Memory B cell (primary cell): ENCODE data around the gene EFR3B.

Experiments
- ATAC-seq: fragments of 150-1000 bp; cut with Tn5 transposase; 2 replicates; pipeline ENCODE4 v1.10.0; 2021; ENCODE audit warnings: low read depth, mild to moderate bottlenecking, moderate library complexity
- DNase-seq, 2 donors: peaks; one replicate each; pipeline ENCODE4 v3.0.0; 2022; ENCODE audit warnings: low spot score in 2 of 2
- H3K27ac Mint-ChIP-seq: one replicate; pipeline ENCODE4 v1.8.0; 2022; ENCODE audit warnings: mild to moderate bottlenecking, moderate library complexity, mixed read lengths
- H3K27me3 Mint-ChIP-seq: one replicate; pipeline ENCODE4 v1.8.0; 2022; ENCODE audit warnings: mixed read lengths
- H3K36me3 Mint-ChIP-seq: one replicate; pipeline ENCODE4 v1.8.0; 2022; ENCODE audit warnings: mild to moderate bottlenecking, mixed read lengths
- H3K4me1 Mint-ChIP-seq: one replicate; pipeline ENCODE4 v1.8.0; 2022; ENCODE audit warnings: mixed read lengths
- H3K4me3 Mint-ChIP-seq: one replicate; pipeline ENCODE4 v1.8.0; 2022; ENCODE audit warnings: mild to moderate bottlenecking, moderate library complexity, mixed read lengths
- H3K9me3 Mint-ChIP-seq: one replicate; pipeline ENCODE4 v1.8.0; 2022; ENCODE audit warnings: mixed read lengths

Gene EFR3B

GRCh38 chr2:25025229-25026007, 16.5 kb upstream of the EFR3B start:
- Mint-ChIP-seq H3K4me1 (no peaks in the 10 kb centered on the region), H3K4me3 (no peak overlapping the region), H3K36me3 (no peaks in the 10 kb centered on the region), H3K27ac (no peak overlapping the region), H3K27me3 (peaks cover 15% of the 10 kb centered on the region), H3K9me3 (no peaks in the 10 kb centered on the region)
- DNase-seq (no peak), ATAC-seq (no peak)

DNA sequence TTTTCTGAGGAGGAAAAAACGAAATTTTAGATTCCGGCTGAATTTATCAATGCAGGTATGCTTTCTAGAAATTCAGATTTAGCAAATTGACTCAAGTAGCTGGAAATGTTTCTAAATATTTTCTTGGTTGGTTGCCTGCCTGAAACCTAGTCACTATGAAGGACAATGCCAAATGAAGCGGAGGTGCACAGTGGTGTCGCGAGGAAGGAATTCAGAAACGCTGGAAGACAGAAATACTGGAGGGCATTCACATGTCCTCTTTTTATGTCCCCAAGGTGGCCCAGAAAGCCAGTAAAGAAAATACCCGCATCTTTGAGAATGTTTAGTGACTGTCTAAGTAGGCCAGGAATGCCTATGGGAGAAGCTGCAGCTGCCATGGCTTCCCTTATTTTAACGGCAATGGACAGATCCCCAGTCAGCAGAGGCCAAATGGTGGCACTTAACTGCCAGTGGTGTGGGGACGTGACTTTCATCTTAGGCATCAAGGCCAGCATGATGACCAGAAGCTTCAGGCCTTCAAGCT, 15.8 kb upstream of the EFR3B start:
- Mint-ChIP-seq H3K4me3 (no peak overlapping the region), H3K4me1 (peaks cover 4% of the 10 kb centered on the region), H3K36me3 (no peaks in the 10 kb centered on the region), H3K9me3 (no peaks in the 10 kb centered on the region), H3K27ac (no peak overlapping the region), H3K27me3 (peaks cover 15% of the 10 kb centered on the region)
- ATAC-seq (no peak), DNase-seq (no peak)

- no peaks in the 10 kb centered on the region for H3K36me3 Mint-ChIP-seq
- H3K4me1 Mint-ChIP-seq: peaks cover 4% of the 10 kb centered on the region
- no peak for DNase-seq
- no peak for ATAC-seq
- no peak overlapping the region for H3K4me3 Mint-ChIP-seq
- H3K27me3 Mint-ChIP-seq: peaks cover 10% of the 10 kb centered on the region
- no peak overlapping the region for H3K27ac Mint-ChIP-seq
- no peaks in the 10 kb centered on the region for H3K9me3 Mint-ChIP-seq
These were observed 12.7 kb upstream of the EFR3B start for GRCh38 chr2:25029183-25029554.

DNA sequence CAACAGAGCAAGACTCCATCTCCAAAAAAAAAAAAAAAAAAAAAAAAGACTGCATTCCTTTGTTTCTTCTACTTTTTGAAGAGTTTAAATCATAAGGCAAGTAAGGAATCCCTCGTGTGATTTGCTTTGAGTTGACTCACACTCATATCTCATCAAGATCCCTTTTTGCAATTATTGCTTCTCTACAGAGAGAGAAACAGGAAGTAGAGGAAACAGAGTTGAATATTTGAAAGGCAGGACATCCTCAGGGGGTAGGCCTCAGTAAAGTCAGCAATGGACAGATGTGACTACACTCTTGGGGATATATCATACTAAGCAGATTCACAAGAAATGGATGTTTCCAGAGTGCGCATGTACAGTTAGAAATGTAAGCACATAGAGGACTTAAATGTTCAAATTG, 11.2 kb upstream of the EFR3B start:
- no peak overlapping the region for H3K27ac Mint-ChIP-seq
- DNase-seq: no peak
- no peaks in the 10 kb centered on the region for H3K9me3 Mint-ChIP-seq

GRCh38 chr2:25032094-25032493, 9.8 kb upstream of the EFR3B start:
- peaks cover 5% of the 10 kb centered on the region for H3K27me3 Mint-ChIP-seq
- H3K4me1 Mint-ChIP-seq: peaks cover 4% of the 10 kb centered on the region
- H3K27ac Mint-ChIP-seq: no peak overlapping the region
- H3K36me3 Mint-ChIP-seq: no peaks in the 10 kb centered on the region
- DNase-seq: no peak
- no peaks in the 10 kb centered on the region for H3K9me3 Mint-ChIP-seq
- no peak overlapping the region for H3K4me3 Mint-ChIP-seq
- ATAC-seq: no peak

More for the DNA sequence above, 11.2 kb upstream of the EFR3B start:
- ATAC-seq: no peak
- no peak overlapping the region for H3K4me3 Mint-ChIP-seq
- H3K27me3 Mint-ChIP-seq: peaks cover 8% of the 10 kb centered on the region
- H3K36me3 Mint-ChIP-seq: no peaks in the 10 kb centered on the region
- H3K4me1 Mint-ChIP-seq: peaks cover 4% of the 10 kb centered on the region

DNA sequence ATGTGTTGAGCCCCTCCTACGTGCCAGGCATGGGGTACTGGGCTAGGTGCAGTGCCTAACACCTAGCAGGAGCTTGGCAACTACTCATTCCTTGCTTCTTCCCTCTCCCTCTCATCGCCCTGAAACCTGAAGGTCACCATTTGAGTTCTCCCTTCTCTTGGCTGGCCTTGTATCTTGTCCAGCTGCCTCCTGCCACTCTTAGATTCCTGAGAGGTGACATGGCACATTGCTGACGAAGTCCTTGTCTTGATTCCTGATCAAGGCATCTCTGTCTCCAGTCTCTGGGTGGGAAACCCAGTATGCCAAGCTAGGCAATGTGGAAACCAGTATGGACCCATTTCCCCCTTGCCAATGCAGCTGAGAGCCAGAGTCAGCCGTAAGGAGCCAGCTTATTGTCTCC, 9.0 kb upstream of the EFR3B start:
- peaks cover 3% of the 10 kb centered on the region for H3K27me3 Mint-ChIP-seq
- no peak overlapping the region for H3K4me3 Mint-ChIP-seq
- no peak for ATAC-seq
- H3K36me3 Mint-ChIP-seq: no peaks in the 10 kb centered on the region
- H3K4me1 Mint-ChIP-seq: peaks cover 4% of the 10 kb centered on the region
- no peaks in the 10 kb centered on the region for H3K9me3 Mint-ChIP-seq
- no peak overlapping the region for H3K27ac Mint-ChIP-seq
- DNase-seq: no peak

DNA sequence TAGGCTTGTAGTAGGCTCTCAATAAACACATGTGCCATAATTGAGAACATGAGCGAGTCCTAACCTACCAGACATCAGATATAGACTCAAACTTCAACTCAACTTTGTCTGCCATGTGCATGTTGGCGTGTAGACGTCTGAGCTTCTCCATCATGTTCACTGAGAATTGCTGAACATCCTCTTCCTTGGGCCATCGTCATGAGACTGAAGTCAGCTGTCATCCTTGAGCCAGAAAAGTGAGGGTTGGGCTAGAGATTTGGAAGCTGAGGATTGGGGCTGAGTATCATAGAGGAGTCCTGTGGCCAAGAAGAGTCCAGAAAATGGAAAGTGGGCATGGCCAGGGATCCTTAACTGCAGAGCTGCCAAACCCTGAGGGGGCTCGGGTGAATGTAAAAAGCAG, 7.8 kb upstream of the EFR3B start:
- no peaks in the 10 kb centered on the region for H3K9me3 Mint-ChIP-seq
- ATAC-seq (no peak), DNase-seq (no peak)
- no peak overlapping the region for H3K4me3 Mint-ChIP-seq
- peaks cover 4% of the 10 kb centered on the region for H3K4me1 Mint-ChIP-seq
- no peaks in the 10 kb centered on the region for H3K36me3 Mint-ChIP-seq
- peaks cover 3% of the 10 kb centered on the region for H3K27me3 Mint-ChIP-seq
- no peak overlapping the region for H3K27ac Mint-ChIP-seq

GRCh38 chr2:25035537-25036220, 6.2 kb upstream of the EFR3B start:
- no peaks in the 10 kb centered on the region for H3K36me3 Mint-ChIP-seq
- no peak for DNase-seq
- ATAC-seq: no peak
- H3K4me3 Mint-ChIP-seq: no peak overlapping the region
- H3K4me1 Mint-ChIP-seq: peaks cover 3% of the 10 kb centered on the region
- H3K27ac Mint-ChIP-seq: no peak overlapping the region
- no peaks in the 10 kb centered on the region for H3K9me3 Mint-ChIP-seq
- peaks cover 3% of the 10 kb centered on the region for H3K27me3 Mint-ChIP-seq

DNA sequence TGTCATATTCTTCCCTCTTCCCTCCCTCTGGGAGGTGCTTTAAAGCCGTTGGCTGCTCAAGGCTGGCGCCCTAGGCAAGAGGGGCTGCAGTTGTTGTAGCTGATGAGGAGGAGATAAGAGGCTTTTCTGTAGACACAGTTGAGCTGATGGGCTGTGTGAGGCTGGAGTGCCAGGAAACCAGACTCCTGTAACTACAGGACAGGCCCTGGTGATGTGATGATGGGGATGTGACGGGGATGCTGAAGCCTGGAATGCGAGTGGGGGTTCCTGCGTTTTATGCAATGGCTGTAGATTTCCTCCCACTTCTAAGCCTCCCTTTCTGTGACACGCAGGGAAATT, 5.7 kb upstream of the EFR3B start:
- H3K4me1 Mint-ChIP-seq: peaks cover under 1% of the 10 kb centered on the region
- no peaks in the 10 kb centered on the region for H3K9me3 Mint-ChIP-seq
- no peak overlapping the region for H3K27ac Mint-ChIP-seq
- no peak for DNase-seq
- H3K27me3 Mint-ChIP-seq: peaks cover 3% of the 10 kb centered on the region
- no peak for ATAC-seq
- no peaks in the 10 kb centered on the region for H3K36me3 Mint-ChIP-seq
- no peak overlapping the region for H3K4me3 Mint-ChIP-seq

- ATAC-seq: no peak
- Mint-ChIP-seq H3K4me3 (no peak overlapping the region), H3K27ac (no peak overlapping the region), H3K27me3 (peaks cover 7% of the 10 kb centered on the region), H3K9me3 (no peaks in the 10 kb centered on the region), H3K36me3 (no peaks in the 10 kb centered on the region), H3K4me1 (peaks cover 15% of the 10 kb centered on the region)
- no peak for DNase-seq
These were observed 2.8 kb upstream of the EFR3B start for GRCh38 chr2:25039126-25039525.

DNA sequence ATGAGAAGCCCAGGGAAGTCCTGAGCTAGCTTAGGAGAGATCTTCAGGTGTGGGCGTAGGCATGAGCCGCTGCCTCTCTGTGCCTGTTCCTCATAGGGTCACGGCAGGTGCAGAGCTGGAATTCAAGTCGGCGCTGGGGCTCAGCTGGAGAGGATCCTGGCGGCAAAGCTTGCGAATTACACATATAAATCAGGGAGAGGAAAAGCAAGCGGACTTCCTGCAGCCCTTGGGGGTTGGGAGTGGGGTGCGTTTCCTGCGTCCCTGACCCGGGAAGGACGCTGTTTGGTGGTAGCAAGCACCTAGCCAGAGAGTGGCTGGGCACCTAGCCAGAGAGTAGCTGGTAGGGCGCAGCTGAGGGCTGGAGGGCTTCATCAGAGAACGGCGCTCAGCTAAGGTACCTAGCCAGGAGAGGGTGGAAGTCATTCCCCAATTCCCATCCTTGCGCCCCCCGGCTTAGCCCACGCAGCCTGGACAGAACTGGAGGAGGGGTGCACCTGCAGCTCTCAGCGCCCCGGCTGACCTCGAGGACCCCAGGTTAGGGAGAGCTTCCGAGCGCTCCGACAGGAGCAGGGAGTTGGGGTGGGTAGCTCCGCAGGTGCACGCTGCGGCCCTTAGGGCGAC, 459 bp upstream of the EFR3B start:
- peak; percentile 13 for ATAC-seq
- Mint-ChIP-seq H3K27ac (no peak overlapping the region), H3K4me1 (peaks cover 21% of the 10 kb centered on the region), H3K4me3 (peak overlapping the region; percentile 78), H3K9me3 (no peaks in the 10 kb centered on the region), H3K36me3 (no peaks in the 10 kb centered on the region), H3K27me3 (peaks cover 15% of the 10 kb centered on the region)
- DNase-seq: no peak

GRCh38 chr2:25042321-25043240, 705 bp downstream of the EFR3B start:
- no peak overlapping the region for H3K27ac Mint-ChIP-seq
- H3K4me1 Mint-ChIP-seq: peaks cover 21% of the 10 kb centered on the region
- H3K4me3 Mint-ChIP-seq: peak overlapping the region; percentile 86
- no peak for ATAC-seq
- H3K36me3 Mint-ChIP-seq: no peaks in the 10 kb centered on the region
- H3K9me3 Mint-ChIP-seq: no peaks in the 10 kb centered on the region
- peak; percentile 18 to 19 for DNase-seq
- peaks cover 19% of the 10 kb centered on the region for H3K27me3 Mint-ChIP-seq

DNA sequence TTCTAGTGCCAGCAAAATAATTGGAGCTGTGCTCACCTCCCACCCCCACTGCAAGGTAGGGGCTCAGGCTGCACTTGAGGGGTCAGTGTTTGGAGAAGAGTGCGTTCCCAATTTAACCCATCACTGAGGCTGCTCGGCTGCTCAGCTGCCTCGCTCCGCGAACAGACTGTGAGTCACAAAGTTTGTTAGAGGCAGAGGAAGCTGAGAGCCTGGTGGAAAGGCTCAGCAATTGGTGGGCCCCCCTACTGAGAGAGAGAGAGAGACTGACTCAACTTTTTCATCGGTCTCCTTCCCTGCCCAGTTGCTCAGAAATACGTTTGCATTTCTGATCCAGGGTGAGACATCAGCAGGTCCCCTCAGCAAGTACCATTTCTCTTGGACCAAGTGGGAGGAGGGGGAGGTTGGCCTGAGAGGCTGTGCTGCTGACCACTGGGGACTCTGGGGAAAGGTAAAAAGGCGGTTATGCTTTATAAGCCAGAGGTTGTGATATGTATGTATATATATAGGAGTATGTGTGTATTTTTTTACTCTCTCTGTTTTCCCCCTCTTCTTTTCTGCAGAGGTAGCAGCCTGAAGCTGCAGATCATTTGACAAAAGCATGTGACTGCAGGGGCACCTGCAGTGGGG, 1.5 kb downstream of the EFR3B start:
- Mint-ChIP-seq H3K4me3 (peak overlapping the region; percentile 86), H3K36me3 (no peaks in the 10 kb centered on the region), H3K27me3 (peaks cover 19% of the 10 kb centered on the region), H3K27ac (no peak overlapping the region), H3K9me3 (no peaks in the 10 kb centered on the region), H3K4me1 (peaks cover 21% of the 10 kb centered on the region)
- ATAC-seq (no peak), DNase-seq (no peak)
